Measurements from ENCODE around the gene HTR1D.

GRCh38 chr1:23178950-23179349 is 38.4 kb downstream of the HTR1D start:
- TF ChIP-seq CTCF (IDR thresholded peaks at IDR 0.05; ENCODE audit: insufficient read depth, low read length) (no peak), GABPA (IDR thresholded peaks at IDR 0.05; ENCODE audit: low read depth) (no peak), POLR2AphosphoS5 (IDR thresholded peaks at IDR 0.05; ENCODE audit: low read depth) (no peak), REST (IDR thresholded peaks at IDR 0.05; ENCODE audit: insufficient replicate concordance, low read depth) (no peak)
